NCI-H2081 treated with DMSO at 0.1 percent for 48 hours (cell line): ENCODE results near the gene MAEL.

ENCODE experiments used
- DNase-seq: peaks from one replicate; lab custom pipeline; 2025; lab: John Stamatoyannopoulos, UW

MAEL gene

GRCh38 chr1:167056529-167057231 is 67.6 kb downstream of the MAEL start:
- no peak for DNase-seq

GRCh38 chr1:167057241-167057688 is 68.2 kb downstream of the MAEL start:
- peak; percentile 67 for DNase-seq

- peak; percentile 12 for DNase-seq
Observed at GRCh38 chr1:167059045-167059808, 70.1 kb downstream of the MAEL start.

GRCh38 chr1:167059809-167060107 is 70.7 kb downstream of the MAEL start:
- DNase-seq: no peak

- no peak for DNase-seq
Observed at GRCh38 chr1:167060141-167061072, 71.3 kb downstream of the MAEL start.

- no peak for DNase-seq
Observed at GRCh38 chr1:167061073-167061464, 72.0 kb downstream of the MAEL start.

- DNase-seq: no peak
Observed at GRCh38 chr1:167064621-167065020, 75.5 kb downstream of the MAEL start.

- DNase-seq: no peak
Observed at GRCh38 chr1:167065471-167065870, 76.4 kb downstream of the MAEL start.

- no peak for DNase-seq
Observed at GRCh38 chr1:167066333-167067122, 77.4 kb downstream of the MAEL start.

- DNase-seq: no peak
Observed at GRCh38 chr1:167067904-167068303, 78.8 kb downstream of the MAEL start.

GRCh38 chr1:167068761-167069160 is 79.7 kb downstream of the MAEL start:
- no peak for DNase-seq

GRCh38 chr1:167071286-167071685 is 82.2 kb downstream of the MAEL start:
- DNase-seq: no peak
